ENCODE measurements around the gene CHAD. TPM values are rescaled to one million over a fixed set of nuclear protein-coding genes. Genes with fewer than 3 reads are reported as not detected.

The CHAD gene
- total RNA-seq, 1 experiment from 2014 or later = not detected

DNA sequence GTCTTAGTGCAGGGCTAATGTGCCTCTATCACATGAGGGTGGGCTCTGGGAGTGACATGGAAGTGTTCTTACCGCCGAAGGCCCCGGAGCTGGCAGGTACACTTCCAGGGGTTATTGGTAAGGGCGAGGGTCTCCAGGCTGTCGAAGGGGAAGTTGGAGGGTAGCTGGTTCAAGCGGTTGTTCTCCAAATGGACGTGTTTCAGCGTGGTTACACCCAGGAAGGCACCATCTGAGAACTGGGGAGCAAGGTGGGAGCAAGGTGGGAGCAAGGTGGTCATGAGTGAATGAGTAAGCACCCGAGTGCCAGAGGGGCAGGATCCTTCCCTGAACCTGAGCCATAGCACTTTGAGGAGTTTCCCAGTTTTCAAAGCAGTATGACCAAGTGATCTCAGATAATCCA lies 3.0 kb downstream of the CHAD start:
- DNase-seq (ENCODE audit: low read depth) = no peak
- in situ Hi-C loops (cut with HindIII; ENCODE audit: low pct_unique_long_range_greater_than_20kb, low sequenced_read_pairs) = no loop called here

DNA sequence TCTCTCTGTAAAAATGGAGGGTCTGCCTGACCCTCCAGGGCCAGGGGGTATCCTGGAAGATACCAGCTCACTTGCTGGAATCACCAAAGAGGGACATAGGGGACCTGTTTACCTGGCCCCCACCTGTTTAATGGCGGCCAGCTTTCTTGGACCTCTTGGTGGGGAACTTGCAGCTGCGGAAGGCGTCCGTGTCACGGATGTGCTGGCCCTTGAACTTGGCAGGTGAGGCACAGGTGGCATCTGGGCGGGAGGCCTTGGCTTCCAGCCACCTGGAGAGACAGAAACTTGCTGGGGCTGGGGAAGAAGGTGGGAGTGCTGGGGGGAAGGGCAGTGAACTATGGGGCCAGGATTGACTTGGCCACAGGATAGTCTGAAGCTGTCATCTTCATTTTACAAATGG lies 3.5 kb downstream of the CHAD start:
- no peak for DNase-seq (ENCODE audit: low read depth)
- in situ Hi-C loops (cut with HindIII; ENCODE audit: low pct_unique_long_range_greater_than_20kb, low sequenced_read_pairs) = no loop called here

GRCh38 chr17:50464736-50465135 lies 3.9 kb downstream of the CHAD start:
- in situ Hi-C loops (cut with HindIII; ENCODE audit: low pct_unique_long_range_greater_than_20kb, low sequenced_read_pairs) = no loop called here
- DNase-seq (ENCODE audit: low read depth) = no peak

DNA sequence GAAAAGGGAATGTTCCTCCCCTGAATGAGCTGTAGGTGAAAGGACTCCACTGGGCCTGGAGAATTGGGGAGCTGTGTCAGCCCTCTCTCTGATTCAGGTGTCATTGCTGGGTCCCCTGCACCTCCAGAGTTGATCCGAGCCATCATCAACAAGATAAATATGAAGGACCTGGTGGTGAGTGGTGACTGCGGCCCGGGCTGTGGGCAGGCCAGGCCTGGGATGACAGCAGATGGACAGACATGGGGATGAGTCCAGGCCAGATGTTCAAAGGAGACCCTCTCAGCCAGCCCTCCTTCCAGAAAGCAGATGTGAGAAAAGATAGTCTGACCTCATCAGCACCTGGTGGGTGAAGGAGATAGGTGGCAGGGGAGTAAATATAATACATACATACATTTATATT lies 4.6 kb downstream of the CHAD start:
- no peak for DNase-seq (ENCODE audit: low read depth)
- in situ Hi-C loops (cut with HindIII; ENCODE audit: low pct_unique_long_range_greater_than_20kb, low sequenced_read_pairs) = no loop called here

DNA sequence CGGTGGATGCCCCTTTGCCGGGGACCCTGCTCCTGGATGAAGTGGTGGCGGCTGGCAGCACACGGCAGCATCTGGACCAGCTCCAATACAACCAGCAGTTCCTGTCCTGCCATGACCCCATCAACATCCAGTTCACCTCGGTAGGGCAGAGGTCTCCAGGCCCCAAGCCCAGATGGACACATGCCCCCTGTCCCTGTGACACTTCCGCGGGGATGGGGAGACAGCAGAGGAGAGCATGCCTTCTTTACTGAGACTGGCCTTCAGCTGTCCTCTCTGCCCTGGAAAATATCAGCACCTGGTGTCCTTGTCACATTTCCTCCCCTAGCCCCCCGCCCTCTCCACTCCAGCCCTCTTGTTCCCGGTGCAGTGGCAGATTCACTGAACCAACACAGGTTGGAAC lies 6.2 kb downstream of the CHAD start:
- in situ Hi-C loops (cut with HindIII; ENCODE audit: low pct_unique_long_range_greater_than_20kb, low sequenced_read_pairs) = no loop called here
- no peak for DNase-seq (ENCODE audit: low read depth)

DNA sequence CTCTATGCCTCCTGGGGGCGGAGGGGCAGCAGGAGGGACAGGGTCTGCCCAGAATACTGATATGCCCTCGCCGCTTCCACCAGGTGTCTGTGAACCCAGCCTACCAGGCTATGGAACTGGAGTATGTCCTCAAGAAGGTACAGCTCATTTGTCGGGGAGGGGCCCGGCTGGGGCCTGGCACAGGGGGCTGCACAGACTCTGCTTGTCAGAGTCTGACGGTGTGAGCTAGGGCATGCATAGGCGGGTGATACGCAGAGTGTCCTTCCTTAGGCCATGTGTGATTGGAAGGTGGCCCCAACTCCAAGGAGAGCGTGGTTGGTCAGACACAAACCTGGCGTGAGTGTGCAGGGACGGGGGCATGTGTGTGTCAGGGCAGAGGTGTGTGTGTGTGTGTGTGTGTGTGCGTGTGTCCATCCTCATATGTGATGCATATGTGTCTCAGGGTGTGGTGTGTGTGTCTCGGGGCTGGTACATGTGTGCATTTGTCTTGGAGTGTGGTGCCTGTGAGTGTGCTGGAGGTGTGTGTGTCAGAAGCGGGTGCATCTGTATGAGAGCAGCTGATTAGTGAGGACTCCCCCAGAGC lies 7.0 kb downstream of the CHAD start:
- DNase-seq (ENCODE audit: low read depth) = no peak
- in situ Hi-C loops (cut with HindIII; ENCODE audit: low pct_unique_long_range_greater_than_20kb, low sequenced_read_pairs) = no loop called here

DNA sequence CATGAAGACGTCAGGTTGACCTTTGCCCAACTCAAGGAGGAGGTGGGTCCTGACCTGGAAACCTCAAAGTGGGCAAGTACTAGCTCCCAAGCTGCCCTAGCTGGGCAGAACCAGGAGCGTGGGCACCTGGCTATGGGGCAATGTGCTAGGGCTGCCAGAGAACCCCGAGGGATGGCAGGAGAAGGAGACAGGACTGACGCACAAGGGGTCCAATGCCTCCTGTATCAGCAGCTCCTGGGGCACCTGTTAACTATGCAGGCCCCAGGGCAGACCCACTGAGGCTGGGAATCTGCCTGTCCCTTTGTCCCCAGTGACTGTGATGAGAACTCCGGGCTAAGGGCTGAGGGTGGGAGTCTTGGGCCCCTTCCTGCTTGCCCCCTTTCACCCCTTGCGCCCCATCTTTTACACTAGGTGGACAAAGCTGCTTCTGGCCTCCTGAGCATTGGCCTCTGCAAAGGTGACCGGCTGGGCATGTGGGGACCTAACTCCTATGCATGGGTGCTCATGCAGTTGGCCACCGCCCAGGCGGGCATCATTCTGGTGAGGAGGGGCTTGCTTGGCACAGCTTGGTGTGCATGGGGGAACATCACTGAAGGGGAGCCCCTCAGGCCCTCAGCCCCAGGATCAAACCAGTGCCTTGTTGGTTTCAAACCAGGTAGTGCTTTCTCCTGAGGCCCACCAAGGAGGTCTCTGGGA lies 7.7 kb downstream of the CHAD start:
- in situ Hi-C loops (cut with HindIII; ENCODE audit: low pct_unique_long_range_greater_than_20kb, low sequenced_read_pairs) = no loop called here

GRCh38 chr17:50459756-50460155 lies 8.9 kb downstream of the CHAD start:
- no peak for DNase-seq (ENCODE audit: low read depth)
- in situ Hi-C loops (cut with HindIII; ENCODE audit: low pct_unique_long_range_greater_than_20kb, low sequenced_read_pairs) = no loop called here

More for the DNA sequence above, 7.7 kb downstream of the CHAD start:
- no peak for DNase-seq (ENCODE audit: low read depth)

DNA sequence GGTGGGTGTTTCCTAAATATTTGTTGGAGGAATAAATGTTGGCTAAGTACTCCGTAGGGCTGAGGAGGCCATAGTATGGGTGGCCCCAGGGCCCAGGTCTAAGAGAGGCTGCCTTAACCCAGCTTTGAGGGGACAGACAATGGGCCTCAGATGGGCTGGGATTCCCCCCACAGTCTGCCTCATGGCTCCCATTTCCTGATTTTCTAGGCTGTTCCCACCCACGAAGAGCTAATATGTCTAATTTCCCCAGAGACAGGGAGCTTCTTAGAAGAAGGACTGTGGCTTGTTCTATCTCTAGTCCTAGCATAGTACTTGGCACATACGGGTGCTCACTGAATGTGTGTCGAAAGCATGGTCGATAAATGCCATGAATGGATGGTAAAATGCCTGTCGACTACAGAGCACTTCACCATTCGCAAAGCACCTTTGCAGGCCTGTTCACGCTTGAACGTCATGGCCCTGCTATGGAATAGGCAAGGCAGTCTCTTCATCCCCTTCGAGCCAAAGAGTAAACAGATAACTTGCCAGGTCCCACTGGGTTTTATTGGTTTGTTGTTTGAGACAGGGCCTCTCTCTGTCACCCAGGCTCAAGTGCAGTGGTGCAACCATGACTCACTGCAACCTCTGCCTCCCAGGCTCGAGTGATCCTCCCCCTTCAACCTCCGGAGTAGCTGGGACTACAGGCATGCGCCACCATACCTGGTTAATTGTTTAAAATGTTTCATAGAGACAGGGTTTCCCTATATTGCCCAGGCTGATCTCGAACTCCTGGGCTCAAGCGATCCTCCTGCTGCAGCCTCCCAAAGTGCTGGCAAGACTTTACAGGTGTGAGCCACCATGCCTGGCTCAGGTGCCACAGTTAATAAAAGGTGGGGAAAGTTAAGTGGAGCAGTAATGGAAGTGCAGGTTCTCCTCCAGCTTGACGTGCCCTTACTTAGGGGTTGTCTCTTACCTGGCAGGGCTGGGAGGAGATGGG lies 9.7 kb downstream of the CHAD start:
- in situ Hi-C loops (cut with HindIII; ENCODE audit: low pct_unique_long_range_greater_than_20kb, low sequenced_read_pairs) = no loop called here
- peak; percentile 15 for DNase-seq (ENCODE audit: low read depth)

DNA sequence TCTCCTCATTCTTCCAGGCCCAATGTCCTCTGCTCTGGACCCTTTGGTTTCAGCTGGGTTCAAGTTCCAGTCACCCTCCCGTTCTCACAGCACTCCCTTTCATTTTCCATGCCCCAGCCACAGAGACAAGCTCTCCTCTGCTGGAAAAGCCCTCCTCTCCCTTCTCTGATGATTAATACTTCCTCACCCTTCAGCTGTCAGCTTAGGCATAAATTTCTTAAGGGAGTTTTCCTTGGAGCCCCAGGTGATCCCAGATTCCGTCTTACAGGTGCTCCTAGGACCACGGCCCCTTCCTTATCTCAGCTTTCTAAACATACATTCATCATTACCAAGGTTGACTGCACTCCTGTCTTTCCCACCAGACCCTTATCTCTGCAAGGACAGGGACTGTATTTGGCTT lies 10.4 kb downstream of the CHAD start:
- in situ Hi-C loops (cut with HindIII; ENCODE audit: low pct_unique_long_range_greater_than_20kb, low sequenced_read_pairs) = no loop called here
- DNase-seq (ENCODE audit: low read depth) = no peak

DNA sequence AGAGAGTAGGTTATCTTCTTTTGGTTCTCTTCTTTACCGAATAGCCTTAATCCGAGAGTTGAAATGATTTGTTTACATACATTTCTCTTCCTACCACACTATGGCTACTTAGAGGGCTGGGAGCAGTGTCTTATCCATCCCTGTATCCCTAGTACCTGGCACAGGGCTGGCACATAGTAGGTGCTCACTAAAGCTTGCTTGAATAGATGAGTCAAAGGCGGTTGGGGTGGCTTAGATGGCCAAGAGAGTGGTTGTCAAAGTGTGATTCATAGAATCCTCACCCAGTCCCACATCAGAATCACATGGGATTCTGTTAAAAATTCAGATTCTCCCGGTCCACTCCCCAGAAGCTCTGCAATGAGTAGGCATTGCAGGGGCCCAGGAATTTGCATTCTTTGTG lies 11.1 kb downstream of the CHAD start:
- no peak for DNase-seq (ENCODE audit: low read depth)
- in situ Hi-C loops (cut with HindIII; ENCODE audit: low pct_unique_long_range_greater_than_20kb, low sequenced_read_pairs) = no loop called here

GRCh38 chr17:50453901-50454300 lies 14.8 kb downstream of the CHAD start:
- in situ Hi-C loops (cut with HindIII; ENCODE audit: low pct_unique_long_range_greater_than_20kb, low sequenced_read_pairs) = no loop called here
- no peak for DNase-seq (ENCODE audit: low read depth)

GRCh38 chr17:50452630-50453300 lies 15.9 kb downstream of the CHAD start:
- no peak for DNase-seq (ENCODE audit: low read depth)

GRCh38 chr17:50451943-50452629 lies 16.6 kb downstream of the CHAD start:
- in situ Hi-C loops (cut with HindIII; ENCODE audit: low pct_unique_long_range_greater_than_20kb, low sequenced_read_pairs) = no loop called here
- DNase-seq (ENCODE audit: low read depth) = no peak

More at GRCh38 chr17:50452630-50453300, 15.9 kb downstream of the CHAD start:
- in situ Hi-C loops (cut with HindIII; ENCODE audit: low pct_unique_long_range_greater_than_20kb, low sequenced_read_pairs) = no loop called here

DNA sequence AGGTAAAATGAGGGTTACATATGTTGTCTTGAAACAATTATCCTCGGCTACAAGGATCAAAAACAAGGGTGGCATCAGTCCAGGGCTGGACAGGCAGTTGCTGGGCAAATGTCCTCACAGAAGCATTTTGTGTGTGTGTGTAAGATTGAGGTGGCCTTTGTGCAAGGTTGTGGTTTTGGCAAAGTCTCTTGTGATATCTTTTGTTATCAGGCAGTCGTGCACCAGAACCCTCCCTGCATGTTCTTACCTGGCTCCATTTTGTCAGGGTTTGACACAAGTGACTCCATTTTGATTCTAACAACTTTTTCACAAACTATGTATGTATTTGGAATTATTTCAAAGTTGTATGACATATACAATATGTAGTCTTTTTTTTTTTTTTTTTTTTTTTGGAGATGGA lies 20.0 kb downstream of the CHAD start:
- DNase-seq (ENCODE audit: low read depth) = no peak
- in situ Hi-C loops (cut with HindIII; ENCODE audit: low pct_unique_long_range_greater_than_20kb, low sequenced_read_pairs) = no loop called here

- in situ Hi-C loops (cut with HindIII; ENCODE audit: low pct_unique_long_range_greater_than_20kb, low sequenced_read_pairs) = no loop called here
- DNase-seq (ENCODE audit: low read depth) = no peak
Measured at GRCh38 chr17:50447870-50448595, 20.6 kb downstream of the CHAD start.

- no peak for DNase-seq (ENCODE audit: low read depth)
- in situ Hi-C loops (cut with HindIII; ENCODE audit: low pct_unique_long_range_greater_than_20kb, low sequenced_read_pairs) = no loop called here
Measured at GRCh38 chr17:50445730-50446325, 22.9 kb downstream of the CHAD start.

Measured in Caki2 (cell line).